ACHN (cell line): Measurements from ENCODE around the gene CST9L.

Source experiments
- DNase-seq: peaks from one replicate; pipeline ENCODE4 v3.0.0-alpha.2; 2015
- in situ Hi-C: cut with HindIII; loops from 2 replicates; pipeline ENCODE4 v1.10.0; 2017; ENCODE audit warnings: low sequenced_read_pairs, low pct_ligation_motif_present, low pct_unique_long_range_greater_than_20kb

Gene CST9L, protein sequence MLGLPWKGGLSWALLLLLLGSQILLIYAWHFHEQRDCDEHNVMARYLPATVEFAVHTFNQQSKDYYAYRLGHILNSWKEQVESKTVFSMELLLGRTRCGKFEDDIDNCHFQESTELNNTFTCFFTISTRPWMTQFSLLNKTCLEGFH

DNA sequence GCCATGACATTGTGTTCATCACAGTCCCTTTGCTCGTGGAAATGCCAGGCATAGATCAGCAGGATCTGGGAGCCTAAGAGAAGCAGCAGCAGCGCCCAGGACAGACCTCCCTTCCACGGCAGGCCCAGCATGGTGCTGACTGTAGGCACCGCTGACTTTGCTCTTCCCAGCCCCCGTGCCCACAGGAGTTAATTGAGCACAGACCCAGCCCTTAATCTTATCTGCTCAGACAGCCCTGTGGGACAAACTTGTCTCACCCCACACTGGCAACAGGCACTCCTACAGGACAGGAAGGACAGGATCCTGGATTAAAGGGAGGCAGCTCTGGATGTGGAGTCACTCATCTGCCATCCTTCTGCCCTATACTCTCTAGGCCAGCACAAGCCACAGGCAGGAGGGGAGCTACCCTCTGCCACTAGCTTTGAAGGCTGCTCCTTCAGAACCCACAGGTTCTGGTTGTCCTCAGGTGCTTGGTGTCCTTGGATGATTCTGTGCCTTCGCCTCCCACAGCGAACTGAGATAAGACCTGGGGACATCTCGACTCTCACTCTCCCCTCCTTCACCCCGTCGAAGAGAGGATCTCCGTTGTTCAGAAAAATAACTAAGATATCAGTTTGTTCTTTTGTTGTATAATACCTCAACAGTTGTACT lies at the start of gene CST9L:
TSS of gene CST9L (minus strand) at position 165 of the 651 bp plus-strand sequence. CDS start at position 131, 34 bp downstream.
- in situ Hi-C loops, result no loop called here
- no peak for DNase-seq

DNA sequence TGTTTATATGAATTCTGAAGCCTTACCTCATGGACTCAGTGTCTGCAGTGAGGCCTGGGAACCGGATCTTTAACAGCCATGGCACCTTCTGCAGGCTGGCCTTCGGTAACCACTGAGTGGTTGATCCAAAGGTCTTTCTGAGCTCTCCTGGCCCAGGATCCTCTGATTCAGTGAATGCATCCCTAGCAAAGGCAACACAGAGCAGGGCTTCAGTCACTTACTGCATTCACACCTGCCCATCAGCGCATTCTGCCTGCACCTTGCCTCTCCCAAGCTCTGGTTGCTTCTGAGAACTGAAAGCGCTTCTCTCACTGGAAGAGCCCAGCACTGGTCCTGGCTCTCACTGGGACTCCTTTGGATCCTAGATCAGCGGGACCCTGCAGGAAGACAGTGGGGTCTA lies 45.9 kb upstream of the CST9L start:
- DNase-seq, result no peak
- in situ Hi-C loops, result no loop called here

DNA sequence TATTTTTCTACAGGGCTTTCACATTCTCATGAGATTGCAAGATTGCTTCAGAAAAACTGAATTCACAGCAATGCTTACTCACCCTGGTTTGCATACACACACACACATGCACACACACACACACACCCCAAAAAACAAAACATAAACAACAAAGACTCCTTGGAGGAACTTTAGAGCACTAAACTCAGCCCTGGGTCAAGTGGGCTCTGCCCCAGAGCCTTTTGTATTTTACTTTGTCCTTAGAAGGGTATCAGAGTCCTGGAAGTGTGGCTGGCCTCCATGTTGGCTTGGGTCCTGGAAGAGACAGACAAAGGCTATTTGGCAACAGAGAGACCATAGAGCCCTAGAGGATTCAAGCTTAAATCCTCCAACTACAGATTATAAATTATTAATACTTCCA lies 45.4 kb upstream of the CST9L start:
- no peak for DNase-seq
- in situ Hi-C loops, result no loop called here

DNA sequence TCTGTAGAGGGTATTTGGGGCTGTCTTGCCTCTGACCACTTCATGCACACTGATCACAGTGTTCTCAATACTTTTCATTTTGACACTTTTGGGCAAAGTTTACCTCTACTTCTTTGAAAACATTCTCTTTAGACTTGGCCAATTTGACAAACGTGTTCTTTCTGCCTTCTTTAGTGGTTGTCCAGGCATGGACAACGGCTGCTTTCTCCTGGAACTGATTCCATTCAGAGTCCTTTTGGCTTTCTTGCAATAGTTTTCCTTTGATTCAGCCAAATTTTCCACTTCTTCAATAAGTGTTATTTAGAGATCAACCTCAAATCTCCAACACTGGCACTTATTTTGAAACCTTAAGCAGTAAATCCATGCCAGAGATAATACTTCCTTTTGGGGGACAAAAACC lies 44.1 kb upstream of the CST9L start:
- no peak for DNase-seq
- in situ Hi-C loops, result no loop called here

DNA sequence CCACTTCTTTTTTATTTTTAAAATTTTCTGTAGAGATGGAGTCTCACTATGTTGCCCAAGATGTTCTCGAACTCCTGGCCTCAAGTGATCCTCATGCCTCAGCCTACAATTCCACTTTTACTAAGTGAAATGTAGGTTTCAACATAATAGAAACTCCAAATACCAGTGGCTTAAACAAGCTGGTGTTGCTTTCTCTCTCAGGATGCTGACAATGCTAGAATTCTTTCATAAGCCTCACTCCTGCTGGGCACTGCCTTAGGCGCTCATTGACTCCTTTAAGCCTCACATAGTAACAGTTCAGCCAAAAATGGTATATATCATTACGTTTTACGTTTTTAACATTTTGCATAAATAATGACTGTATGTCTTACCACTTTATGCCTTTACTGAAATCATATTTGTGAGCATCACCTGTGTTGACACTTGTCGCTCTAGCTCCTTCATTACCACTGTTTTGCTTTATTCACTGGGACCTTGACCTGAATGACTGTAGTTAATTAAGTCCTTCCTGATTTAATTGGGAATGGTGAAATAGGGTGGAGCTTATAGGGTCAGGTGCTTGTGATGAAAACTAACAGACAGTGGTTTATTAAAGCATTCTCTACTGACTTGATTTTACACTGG lies 41.3 kb upstream of the CST9L start:
- no peak for DNase-seq
- in situ Hi-C loops, result no loop called here

DNA sequence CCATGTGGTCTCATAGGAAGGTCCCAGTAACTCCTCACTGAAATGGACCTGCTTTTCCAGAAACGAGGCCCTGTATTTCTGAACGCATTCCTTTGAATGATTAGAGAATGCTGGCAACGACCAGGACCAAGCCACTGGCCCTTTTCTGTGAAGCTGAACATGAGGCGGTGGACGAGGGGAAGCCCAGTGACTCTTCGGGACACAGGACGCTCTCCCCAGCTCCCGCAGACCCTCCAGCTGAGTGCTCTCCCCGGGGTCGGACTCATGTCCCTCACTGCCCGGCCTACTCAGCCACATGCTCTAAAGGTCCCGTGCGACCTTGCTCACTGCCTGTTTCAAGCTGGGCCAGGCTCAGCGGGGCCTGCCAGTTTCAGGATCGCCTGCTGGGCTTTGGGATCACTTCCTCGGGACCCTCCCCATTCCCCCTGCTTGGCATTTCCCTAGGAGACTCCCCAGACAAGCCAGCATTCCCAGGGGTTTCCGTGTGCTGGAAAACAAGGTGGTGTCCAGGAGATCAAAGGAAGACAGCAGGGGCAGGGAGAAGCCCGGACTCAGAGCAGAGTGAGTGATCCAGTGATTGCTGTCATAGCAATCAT lies 40.1 kb upstream of the CST9L start:
- in situ Hi-C loops, result no loop called here
- DNase-seq, result no peak

DNA sequence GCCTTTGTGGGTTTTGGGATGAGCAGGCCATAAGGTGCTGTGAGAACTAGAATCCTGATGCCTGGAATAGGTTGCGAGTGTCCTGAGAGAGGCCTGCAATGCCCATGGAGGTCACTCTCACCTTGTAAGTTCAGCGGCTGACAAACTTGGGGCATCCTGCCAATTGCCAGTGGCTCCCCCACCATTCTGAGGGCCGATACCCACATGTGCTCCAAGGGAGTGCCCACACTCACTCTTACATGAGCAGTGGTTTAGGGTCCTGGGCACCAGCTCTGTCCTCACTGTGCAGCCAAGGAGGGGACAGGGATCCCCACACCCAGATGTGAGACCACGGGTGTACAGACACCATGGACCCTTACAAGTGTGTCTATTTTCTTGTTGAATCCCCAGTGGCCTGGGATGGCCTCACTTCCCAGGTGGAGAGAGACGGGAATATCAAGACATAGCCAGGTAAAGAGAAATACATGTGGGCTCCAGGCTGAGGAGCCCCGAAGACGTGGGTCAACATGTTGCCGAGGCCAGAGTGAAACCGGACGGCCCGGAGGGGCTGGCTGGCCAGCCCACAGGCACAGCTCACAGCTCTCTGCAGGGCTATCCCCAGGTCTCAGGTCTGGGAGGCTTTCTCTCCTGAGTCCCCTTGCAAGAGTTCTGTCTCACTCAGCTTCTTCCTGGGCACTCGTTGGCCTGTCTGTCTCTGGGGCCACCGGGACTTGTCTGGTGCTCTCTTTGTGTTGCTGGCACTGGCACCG lies 39.4 kb upstream of the CST9L start:
- in situ Hi-C loops, result no loop called here
- no peak for DNase-seq

DNA sequence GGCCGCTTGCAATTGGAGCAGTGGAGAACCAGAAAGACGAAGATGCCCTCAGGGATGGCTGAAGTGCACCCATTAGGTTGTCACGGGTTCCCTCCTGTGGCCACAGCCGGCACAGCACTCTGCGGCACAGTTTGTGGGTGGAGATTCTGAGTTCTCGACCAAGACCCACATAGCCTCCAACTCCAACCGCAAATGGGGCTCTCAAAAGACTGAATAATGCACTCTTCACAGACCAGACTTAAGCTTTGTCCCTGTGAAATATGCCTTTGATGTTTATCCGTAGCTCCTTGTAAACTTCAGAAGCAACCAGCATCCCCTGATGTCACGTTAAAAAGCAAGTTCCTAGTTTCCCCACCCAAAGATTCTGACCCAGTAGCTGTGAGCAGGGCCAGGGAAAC lies 38.4 kb upstream of the CST9L start:
- peak; percentile 67 for DNase-seq
- in situ Hi-C loops, result no loop called here

DNA sequence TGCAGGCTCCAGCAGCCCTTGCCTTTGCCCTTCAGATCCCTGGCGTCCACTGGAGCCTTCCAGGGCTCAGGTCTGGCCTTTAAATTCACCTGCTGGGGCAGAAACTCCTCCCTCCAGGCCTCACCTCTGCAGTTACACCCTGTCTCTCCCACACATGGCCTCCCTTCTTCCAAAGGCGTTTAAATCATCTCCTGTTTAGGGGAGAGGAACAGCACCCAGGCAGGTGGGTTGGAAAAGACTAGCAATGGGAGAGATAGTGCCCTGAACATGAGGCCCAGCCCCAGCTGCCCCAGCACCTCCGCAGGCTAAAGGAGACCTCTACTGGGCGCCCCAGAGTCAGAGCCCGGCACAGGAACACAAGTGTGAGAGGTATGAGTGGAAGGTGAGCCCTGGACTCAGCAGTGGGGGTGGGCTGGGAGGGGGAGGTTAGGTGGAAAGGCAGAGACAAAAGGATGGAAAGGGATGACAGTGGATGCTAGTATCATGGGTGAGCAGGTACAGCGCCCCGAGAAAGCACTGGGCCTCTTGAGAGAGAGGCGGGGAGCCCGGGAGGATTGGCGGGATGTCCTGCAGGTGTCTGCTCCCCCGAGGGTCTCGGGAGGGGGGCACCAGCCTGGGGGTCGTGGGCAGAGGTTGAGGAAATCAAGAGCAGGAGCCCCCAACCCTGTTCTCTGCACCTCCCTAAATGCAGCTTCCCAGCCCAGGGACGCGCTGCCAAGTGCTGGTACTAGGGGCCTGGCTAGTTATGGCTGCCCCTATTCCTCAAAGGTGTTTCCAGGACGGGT lies 37.8 kb upstream of the CST9L start, which contains the start of gene CST9:
TSS of gene CST9 (minus strand) at position 51 of the 785 bp plus-strand sequence. CDS start 53 bp downstream, outside the sequence.
- in situ Hi-C loops, result no loop called here
- DNase-seq, result no peak

DNA sequence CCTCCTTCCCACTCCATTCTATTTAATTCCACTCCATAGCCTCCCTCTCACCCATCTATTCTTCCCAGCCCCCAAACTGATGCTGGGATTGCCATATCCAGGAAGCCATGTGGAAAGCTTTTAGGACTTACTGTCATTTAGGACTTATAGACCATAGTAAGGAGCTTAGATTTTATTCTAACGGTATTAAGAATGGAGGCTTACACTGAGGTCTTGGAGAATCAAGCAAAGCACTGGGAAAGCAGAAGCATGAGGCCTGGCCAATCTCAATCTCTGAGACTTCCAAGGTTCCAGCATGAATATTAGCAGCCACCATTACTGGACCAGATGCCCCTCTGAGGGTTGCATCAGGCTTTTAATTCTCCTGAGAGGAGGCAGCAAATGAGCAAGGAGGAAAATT lies 36.0 kb upstream of the CST9L start:
- in situ Hi-C loops, result no loop called here
- DNase-seq, result no peak

DNA sequence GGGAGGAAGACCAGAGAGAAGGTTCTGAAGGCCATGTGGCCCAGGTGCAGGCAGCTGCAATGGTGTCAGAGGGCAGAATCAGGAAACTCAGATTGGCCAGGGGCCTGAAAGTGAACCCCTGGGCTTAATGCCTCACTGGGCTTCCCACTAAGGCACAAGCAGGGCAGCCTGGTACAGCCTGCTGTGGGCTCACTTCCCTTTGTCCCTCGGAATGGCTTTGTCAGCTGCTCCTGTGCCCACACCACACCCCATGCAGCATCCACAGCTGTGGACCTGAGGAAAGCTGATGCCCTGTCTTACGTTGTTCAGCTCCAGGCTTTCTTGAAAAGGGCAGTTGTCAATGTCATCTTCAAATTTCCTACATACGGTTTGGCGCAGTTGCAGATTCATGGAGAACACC lies 35.0 kb upstream of the CST9L start:
- DNase-seq, result no peak
- in situ Hi-C loops, result no loop called here

DNA sequence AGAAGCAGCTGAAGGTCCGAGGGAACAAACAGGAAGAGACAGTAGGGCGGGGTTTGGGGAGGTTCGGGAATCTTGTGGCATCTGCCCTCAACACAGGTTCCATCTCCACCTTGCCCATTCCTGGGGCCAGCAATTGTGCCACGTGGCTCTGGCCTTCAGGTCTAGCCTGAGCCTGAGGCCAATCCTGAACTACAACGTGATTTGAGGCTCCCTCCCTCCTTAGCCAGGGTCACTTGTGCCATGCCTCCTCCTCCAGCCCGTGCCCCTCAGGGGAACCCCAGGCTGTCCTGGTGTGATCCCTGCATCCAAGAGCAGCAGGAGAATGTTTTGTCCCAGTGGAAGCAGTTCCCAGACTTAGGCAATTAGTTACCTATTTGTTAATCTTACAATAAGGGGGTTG lies 34.4 kb upstream of the CST9L start:
- in situ Hi-C loops, result no loop called here
- DNase-seq, result no peak

DNA sequence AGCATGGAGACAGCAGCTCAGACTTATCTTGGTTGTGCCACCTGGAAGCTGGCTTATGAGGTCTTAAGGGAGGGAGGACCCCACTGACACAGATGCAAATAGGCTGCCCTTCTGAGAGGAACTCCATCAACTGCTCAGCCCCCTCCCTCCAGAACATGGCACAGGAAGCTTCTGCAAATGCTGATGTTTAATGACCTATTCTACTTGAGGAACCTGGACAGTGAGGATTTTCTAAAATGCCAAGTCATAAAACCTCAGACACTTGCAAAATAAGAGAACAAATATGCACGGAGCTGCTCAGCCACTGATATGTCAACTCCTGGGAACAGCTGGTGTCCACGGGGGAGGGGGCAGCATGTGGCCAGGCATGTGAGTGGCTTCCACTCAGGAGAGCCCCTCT lies 34.0 kb upstream of the CST9L start:
- no peak for DNase-seq
- in situ Hi-C loops, result no loop called here

DNA sequence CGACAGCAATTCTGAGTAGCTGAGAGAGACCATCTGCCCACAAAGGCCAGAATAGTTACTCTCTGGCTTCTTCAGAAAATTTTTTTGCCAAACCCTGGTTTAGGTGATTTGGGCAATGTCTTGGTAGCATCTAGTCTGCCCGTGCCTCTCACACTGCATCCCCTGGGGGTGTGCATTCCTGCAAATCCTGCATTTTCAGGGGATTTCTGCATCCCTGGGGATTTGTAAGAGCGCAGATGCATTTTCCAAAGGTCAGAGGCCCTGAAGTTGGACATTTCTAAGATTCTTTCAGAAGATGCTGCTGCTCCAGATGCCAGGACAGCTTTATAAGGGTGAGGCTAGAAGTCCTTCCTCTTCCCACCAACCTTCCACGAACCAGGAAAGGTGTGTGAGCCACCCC lies 33.4 kb upstream of the CST9L start:
- in situ Hi-C loops, result no loop called here
- no peak for DNase-seq

DNA sequence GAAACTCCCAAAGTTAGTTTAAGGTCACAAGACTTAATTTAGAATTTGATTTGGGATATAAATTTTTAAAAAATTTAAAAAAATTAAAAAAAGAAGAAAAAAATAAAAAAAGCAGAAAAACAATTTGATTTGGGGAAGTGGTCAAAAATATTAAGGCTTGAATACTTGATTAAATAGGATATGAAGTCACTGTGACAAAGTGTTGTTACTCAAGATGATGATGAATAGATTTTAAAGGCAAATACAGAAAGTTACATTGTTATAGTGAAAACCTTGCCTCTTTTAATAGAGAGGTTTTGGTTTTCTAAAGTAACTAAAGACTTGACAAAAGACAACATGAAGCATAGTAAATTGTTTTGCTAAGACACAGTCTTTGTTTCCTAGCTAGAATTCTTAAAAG lies 30.2 kb upstream of the CST9L start:
- in situ Hi-C loops, result no loop called here
- DNase-seq, result no peak

DNA sequence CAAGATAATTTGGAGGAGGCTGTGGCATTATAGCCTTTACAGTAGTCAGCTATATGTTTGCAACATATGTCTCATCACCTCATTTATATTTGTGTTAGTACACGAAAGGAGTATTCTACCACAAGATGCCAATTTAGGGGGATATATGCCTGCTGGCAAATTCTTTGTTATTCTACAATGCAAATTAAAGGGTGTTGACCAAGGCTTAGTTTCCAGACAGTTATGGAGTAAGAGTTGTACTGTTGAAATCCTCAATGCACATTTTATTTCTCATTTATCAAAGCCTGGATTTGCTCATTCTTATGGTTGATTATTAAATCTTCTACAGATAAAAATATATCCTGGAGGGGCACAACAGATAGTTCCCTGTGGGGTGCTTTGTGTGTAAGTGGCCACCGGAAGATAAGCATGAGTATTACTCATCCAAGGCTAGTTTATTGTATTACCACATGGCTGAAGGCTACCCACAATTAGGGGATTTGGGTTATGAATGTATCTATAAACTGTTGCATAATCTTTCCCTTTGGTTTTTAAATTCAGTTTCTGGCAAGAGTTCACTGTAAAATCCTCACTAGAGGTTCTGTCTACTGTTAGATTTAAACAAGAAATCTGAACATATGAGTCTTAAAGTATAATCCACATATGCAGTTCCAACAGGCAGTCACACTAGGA lies 28.4 kb upstream of the CST9L start:
- DNase-seq, result no peak
- in situ Hi-C loops, result no loop called here

DNA sequence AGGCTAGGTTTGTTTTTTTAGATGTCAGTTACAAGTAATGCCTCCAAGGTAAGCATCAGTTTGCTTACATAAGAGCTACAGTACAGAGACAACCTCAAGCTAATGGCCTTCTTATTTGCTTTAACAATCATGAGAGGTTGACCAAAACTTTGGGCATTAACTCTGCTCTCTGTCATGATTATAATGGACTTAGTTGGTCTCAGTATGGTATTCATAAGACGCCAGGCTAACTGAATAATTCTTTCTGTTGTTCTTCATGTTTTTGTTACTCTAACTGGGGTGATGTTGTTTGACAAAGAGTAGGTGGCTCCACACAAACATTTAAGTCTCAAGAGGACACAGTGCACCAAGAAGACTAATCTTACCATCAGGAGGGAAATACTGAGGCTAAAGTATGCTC lies 27.7 kb upstream of the CST9L start:
- in situ Hi-C loops, result no loop called here
- DNase-seq, result no peak
